Esophagus muscularis mucosa (tissue), 4 donors: Measurements from ENCODE around the gene TP53INP2.

Experiments used
- CTCF ChIP-seq, 3 experiments: fragments of 200-600 bp in 2 of 3; fragments of 450-650 bp in 1 of 3; sonication (generic) in 2 of 3; IDR thresholded peaks; one replicate each; pipeline ENCODE4 v1.5.1; 2017 to 2019; ENCODE audit warnings: antibody characterized with exemption in 3 of 3, mild to moderate bottlenecking in 2 of 3, moderate library complexity in 1 of 3
- EP300 ChIP-seq: sonication (generic); formaldehyde crosslinking; IDR thresholded peaks from one replicate; pipeline ENCODE4 v1.6.1; 2017; ENCODE audit warnings: antibody characterized with exemption
- POLR2A ChIP-seq: fragments of 450-650 bp; IDR thresholded peaks from one replicate; pipeline ENCODE4 v1.6.1; 2017; ENCODE audit warnings: antibody characterized with exemption, moderate library complexity, mild to moderate bottlenecking, low read depth

DNA sequence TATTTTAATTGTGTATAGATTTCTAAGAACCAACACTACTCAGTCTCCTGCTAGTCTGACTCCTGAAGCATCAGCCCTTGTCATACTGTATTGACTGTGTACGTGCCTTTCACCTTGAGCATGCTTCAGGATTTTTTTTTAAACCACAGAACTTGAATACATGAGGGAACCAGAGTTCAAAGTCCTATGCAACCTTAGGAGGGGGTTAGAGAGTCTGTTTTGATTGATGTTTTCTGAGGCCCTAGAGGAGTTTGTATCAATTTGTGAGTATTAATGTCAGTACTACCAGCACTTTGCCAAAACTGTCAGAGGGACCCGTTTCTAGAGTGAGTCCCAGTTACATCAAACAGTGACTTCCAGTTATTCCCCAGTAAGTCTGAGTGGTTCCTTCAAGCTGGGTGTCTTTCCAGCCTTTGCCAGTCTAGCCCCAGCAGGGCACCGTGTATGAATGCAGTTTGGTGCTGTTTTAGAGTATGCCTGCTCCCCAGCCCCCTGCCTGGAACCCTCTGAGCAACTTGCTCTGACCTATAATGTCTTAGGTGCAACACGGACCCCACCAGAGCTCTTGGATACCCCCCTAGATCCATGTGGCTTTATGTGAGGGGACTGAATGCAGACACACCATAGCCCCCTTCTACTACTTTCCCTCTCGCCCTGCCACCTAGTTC is 8.5 kb downstream of the TP53INP2 start:
- TF ChIP-seq CTCF (IDR thresholded peaks at IDR 0.05) (no peak), POLR2A (no peak), EP300 (no peak)
